ENCODE data around the gene RAD52.

DNA sequence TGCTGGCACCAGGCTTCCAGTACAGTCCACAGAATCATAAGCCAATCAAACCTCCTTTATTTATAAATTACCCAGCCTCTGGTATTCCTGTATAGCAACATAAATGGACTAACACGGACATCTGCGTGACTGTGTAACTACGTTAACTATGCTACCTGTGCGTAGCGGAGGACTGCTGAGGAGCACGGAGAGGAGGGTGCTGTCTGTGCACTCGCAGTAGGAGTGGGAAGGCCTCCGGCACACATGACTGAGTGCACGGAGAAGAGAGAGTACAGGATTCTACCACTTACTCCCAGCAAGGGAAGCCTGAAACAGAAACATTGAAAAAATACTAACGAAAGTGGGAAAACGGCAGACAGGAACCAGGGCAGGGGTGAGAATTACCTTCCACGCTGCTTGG lies 22.9 kb downstream of the RAD52 start:
- TF ChIP-seq, protein P1, sequence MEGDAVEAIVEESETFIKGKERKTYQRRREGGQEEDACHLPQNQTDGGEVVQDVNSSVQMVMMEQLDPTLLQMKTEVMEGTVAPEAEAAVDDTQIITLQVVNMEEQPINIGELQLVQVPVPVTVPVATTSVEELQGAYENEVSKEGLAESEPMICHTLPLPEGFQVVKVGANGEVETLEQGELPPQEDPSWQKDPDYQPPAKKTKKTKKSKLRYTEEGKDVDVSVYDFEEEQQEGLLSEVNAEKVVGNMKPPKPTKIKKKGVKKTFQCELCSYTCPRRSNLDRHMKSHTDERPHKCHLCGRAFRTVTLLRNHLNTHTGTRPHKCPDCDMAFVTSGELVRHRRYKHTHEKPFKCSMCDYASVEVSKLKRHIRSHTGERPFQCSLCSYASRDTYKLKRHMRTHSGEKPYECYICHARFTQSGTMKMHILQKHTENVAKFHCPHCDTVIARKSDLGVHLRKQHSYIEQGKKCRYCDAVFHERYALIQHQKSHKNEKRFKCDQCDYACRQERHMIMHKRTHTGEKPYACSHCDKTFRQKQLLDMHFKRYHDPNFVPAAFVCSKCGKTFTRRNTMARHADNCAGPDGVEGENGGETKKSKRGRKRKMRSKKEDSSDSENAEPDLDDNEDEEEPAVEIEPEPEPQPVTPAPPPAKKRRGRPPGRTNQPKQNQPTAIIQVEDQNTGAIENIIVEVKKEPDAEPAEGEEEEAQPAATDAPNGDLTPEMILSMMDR (IDR thresholded peaks at IDR 0.05; ENCODE audit: low read depth, low read length), result no peak
- TF ChIP-seq EZH2phosphoT487 (IDR thresholded peaks at IDR 0.05; ENCODE audit: low read depth), result no peak
